HG03064 (cell line): ENCODE measurements around the gene ANGPTL2.

Experiments used
- ATAC-seq: cut with Tn5 transposase; IDR thresholded peaks from one replicate; pipeline ENCODE4 v1.9.1; 2021; ENCODE audit warnings: low read depth; ENCODE audit not compliant: unreplicated experiment

ANGPTL2 gene

DNA sequence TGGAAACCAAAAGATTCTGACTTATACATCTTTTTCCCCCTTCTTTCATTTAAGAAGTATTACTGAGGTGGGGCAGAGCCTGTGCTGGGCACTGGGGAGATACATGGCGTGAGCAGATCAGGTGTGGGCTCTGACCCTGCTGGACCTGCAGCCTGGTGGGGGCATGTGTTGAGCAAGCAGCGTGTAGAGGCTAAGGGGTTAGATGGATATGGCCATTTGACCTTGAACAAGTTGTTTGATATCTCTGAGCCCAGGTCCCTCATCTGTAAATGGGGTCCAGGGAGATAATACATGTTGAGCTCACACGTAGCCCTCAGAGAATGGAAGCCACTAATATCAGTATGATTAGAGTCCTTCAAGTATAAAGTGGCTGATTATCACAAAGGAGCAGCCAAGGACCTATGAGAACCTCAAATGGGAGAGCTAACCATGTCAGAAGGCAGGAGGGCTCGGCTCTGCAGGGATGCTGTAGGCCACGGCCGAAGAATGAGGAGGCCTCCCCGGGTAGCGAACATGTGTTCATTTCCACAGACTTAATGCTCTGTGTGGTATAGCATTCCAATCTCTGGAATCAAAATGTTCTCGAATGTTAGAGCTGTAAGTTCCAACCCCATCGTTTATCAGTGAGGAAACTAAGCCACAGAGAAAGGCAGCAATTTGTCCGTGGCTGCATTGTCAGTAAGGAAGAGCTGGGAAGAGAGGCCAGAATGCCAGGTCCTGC is 15.4 kb upstream of the ANGPTL2 start:
- no peak for ATAC-seq

DNA sequence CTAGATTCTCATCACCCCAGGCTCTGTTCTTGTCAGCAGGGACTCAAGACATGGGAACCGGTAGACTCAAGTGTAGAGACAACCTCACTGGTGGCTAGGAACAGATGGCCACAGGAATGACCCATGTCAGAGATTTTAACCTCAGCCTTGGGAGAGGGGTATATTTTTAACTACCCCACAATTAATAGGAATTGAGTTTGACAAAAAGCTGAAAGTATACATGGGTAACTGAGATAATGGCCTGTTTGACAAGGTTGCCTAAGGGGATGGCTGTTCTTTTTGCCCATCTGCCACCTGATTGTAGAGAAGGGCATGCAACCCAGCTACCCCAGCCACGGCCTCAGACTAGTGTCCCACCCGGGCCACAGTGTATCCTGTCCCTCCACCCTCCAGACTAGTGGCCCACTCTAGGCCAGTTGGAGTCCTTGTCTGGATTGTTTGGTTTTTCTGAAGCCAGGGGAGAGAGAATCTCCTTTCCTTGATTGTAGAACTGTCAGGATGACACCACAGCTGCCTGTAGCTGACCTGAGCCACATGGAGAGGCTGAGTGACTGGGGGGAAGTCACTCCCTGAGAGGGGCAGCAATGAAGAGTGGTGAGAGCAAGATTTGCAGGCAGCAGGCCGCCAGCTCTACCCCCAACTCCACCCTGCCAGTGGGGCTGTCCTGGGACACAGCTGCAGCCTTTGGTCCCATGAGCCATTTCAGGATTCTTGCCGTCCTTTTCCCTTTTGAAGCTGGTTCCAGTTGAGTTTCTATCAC is 14.6 kb upstream of the ANGPTL2 start:
- no peak for ATAC-seq

DNA sequence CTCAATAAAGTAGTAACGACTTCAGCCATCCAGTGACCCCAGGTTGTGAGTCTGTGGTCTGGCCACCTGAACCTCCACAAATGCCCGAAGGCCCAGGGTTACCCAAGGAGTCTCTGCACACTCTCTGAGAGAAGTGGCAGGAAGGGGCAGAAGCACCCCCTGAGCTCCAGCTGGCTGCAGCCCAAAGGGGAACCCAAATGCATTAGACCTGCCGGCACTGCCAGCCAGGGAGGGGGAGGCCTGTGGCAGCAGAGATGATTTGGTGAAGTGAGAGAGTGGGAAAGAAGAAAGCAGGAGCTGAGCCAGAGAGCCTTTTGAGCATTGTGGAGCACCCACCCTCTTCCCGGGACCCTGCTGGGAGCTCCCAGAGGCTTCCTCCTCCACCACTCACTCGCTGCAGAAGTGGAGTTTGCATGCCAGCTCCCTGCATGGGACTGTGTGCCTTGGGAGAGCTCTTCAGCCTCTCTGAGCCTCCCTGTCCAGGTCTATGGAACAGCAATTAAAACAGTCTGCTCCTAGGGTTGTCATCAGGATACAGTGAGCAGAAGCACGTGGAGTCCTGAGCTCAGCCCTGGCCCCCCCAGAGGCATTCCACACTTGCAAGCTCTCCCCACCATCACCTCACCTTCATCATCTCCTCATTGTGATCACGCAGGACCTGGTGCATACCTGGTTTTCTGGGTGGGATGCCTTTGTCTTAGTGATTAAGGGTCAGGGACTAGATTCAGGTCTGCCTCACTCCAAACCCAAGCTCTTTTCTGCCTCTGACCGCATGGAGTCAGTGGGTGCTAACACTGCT is 13.8 kb upstream of the ANGPTL2 start:
- ATAC-seq: no peak

DNA sequence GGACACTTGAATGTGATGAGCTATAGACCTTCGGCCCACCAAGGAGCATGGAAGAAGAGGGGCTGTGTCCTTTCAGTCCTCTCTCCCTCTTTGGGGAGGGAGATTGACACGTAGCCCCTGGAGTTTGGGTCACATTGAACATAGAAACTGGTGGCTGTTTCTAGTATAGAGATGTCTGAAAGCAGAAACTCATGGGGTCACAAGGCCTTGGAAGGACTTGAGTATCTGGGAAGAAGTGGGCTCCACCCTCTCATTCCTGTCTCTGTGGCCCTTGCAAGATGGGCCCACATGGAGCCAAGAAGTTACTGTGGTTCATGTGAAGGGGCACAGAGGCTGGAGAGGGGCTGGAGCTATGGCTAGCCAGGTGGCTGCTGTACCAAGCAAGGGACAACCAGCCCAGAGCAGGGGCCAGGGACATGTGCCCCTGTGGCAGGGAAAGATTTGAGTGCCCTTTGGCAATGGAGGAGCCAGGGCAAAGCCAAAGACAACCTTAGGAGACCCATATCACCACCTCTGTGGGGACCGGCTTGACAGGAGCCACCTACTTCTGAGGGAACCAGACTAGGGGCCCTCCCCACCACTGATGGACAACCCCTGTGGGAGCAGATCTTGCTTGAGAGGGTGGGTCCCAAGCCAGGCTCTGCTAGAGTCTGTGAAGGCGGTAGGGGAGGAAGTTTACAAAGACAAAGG is 12.8 kb upstream of the ANGPTL2 start:
- ATAC-seq: no peak

DNA sequence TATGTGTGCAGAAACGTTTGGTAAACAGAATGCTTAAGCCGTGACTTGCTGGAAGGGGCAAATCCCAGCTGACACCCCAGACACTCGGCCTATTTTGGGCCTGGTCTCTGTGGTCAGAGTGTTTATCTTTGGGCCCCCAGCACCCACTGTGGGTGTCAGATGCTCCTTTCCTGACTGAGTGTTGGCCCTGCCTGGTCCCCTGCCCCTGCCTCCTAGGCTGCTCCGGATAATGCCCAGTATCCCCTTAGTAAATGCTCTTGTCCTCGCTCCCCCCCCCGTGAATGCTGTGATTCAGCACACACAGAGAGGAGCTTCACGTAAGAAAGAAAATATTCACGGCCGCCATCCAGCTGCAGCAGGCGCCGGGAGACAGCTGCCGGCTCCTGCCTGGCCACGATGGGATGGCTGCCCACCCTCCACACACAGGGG is 11.3 kb upstream of the ANGPTL2 start:
- ATAC-seq: no peak

DNA sequence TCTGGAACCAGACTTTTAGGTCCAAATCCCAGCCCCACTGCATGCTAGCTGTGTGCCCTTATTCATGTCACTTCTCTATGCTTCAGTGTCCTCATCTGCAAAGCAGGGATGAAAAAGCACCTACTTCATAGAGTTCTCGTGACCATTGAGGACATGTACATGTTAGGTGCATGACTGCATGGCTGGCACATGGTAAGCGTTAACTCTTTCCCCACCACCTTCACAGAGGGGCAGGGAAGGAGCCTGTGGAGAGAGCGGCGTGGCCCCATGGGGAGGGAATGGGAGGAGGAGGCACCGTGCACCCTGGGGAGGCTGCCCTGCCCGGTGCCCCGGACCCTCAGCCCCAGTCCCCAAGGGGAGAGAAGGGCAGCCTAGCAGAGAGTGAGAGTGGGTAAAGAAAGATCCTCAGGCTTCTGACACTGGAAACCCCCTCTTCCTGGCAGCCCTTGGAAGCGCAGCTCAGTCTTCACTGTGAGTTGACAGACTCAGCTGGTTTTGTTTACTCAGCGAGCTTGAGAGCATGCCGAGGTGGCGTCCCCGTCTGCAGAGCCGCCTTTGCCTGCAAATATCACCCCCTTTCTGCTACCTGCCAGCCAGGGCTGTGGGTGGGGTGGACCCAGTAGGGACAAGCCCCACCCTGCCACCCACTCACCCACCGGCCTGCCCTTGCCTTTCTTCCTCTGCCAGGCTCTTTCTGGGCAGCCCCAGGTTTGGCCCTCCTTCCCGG is 10.6 kb upstream of the ANGPTL2 start:
- no peak for ATAC-seq

DNA sequence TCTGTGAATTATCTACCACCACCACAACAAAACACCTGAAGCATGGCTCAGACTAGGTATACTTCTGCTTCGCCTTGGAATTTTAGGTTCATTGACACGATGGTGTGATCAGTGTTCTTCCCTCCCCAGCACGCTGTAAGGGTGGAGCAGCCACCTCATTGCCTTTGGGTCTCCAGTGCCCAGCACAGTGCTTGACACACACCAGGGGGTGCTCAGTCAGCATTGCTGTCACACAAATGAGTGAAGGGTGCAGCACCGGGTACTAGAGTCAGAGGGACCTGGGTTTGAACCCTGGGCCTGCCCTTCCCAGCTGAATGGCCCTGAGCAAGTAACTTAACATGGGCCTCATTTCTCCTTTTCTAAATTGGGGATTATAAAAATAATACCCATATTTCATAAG is 9.9 kb upstream of the ANGPTL2 start:
- ATAC-seq: no peak

DNA sequence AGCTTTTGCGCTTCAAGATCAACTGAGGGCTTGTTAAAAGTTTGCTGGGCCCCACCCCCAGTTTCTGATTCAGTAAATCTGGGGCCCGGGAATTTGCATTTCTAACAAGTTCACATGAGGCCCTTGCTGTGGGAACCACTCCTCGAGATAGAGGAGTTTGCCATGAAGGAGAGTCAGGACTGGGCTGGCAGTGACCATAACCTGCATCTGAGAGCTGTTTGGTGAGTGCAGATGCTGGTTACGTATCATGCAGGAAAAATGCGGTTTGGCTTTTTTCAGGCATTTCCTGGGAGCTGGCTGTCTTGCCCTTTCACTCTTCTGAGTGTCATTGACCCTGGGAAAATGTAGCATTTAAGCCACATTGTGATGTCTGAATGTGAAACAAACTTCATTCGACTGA is 9.4 kb upstream of the ANGPTL2 start:
- ATAC-seq: no peak

DNA sequence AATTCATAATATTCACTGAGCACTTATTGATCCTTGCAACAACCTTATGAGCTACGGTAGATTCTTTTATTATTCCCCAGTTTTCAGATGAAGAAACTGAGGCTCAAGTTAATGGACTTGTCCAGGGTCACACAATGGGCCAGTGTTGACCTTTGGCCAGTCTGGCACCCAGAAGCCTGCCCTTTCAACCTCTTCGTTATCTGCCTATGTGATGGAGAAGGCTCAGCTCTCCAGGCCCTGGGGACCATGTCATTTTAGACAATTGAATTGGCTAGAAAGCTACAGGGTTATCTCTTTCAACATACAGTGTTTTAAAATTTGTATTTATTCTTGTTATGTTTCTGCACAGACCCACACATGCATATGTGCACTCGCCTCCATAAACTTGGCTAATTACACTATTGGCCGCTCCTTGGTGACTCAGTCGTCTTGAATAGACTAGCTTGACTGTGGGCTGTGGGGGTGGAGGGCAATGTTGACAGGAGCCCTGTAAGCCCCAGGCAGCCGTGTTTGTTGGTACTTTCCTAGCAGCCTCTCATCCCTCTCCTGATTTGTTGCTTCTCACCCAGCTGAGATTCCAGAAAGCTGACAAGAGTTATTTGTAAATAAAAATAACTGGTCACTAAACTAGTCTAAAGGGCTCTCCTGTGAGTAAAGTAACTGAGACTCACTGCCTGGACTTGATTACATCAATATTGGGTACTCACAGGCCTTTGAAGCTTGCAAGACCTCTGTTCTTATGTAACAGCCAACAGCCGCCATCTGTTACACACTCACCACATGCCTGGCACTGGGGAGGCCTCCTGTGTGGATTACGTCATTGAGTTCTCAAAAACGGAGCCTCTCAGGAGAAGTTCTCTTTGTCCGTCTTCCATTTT is 8.5 kb upstream of the ANGPTL2 start:
- ATAC-seq: no peak

DNA sequence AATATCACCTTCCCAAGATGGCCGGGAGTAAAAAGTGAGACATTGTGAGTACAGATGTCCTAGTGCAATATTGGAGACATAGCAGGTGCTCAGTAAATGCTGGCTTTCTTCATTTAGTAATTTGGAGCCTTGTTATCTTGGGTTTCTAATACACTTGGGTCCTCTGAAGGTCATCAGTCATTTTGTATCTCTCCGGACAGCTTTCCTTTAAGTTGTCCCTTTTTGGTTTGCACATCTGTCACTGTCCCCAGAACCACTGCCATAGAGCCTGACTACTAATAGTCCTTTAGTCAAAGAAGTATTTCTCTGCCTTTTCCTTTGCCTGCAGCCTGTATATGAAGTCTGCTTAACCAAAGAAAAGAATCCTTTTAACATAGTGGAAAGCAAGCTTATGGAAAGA is 7.8 kb upstream of the ANGPTL2 start:
- ATAC-seq: no peak

DNA sequence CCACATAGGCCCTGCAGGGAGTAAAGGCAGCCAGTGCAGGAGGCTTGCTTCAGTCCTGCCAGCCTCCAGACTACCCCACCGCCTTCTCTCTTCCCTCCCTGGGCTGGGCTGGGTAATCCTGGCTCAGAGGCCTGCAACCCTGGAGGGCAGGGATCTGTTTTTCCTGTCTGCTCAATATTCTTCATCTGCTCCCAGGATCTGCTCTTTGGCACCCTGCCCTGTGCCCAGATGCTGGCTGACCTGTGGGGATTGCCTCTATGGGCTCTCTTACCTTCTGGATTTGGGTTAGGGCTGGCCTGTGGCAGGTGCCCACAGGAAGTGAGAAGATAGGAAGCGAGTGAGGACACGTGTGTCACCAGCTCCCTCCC is 7.3 kb upstream of the ANGPTL2 start:
- ATAC-seq: no peak

DNA sequence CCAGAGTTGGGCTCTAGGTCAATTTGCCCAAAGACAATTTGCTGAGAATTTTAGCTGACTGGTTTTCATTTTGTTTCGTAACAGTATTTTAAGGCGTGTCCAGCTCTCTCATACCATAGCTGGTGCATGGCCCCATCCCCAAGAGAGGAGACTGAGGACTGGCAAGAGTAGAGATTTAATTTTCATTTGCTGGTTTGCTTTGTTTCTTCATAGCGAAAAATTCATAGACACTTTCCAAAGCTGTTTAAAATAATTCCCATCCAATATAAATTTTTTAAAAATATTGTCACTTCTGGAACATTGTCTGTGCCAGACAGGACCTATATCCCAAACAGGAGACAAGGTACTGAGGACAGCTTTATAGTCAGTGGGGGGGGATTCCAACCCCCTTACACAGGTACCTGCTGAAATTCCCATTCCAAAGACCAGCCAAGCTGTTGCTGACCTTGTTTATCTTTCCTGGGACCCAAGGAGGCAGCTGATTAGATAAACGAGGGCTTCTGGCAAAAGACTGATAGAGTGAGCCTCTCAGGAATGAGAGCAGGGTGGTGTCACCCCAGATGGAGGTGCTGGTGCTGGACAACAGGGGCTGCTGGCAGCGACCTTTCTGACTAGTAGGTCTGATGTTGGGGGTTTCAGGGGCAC is 6.8 kb upstream of the ANGPTL2 start:
- no peak for ATAC-seq

DNA sequence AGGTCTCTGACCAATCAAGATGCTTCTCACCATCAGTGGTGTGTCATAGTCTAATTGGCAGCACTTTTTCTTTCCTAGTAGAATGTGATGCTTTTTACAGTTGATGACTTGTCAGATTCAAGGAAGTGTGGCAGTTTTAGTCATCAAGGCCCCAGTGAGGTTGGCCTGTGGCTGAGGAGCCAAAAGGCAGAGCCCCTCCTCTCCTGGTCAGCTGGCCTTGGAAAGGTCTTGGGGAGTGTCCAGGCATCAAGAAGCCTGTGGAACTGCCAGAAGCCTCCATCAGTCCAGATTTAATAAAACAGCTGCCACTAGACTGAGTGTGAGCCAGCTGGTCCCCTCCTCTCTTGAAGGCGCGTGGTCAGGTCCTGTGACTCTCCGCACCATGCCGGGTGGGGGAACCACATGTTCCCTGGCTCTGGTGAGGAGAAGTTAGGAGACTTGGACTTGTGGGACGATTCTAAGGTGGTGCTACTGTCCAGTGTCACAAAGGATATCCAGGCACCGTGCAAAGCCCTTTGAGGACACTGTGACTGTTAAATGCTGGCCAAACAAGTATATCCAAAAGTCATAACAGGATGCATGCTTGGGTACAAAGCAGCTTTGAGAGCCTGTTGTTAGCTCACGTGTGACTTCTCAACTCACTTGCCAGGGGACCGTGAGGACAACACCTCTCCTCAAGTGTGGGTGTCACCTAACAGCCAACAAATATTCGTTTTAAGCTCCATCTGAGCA is 6.1 kb upstream of the ANGPTL2 start:
- no peak for ATAC-seq

DNA sequence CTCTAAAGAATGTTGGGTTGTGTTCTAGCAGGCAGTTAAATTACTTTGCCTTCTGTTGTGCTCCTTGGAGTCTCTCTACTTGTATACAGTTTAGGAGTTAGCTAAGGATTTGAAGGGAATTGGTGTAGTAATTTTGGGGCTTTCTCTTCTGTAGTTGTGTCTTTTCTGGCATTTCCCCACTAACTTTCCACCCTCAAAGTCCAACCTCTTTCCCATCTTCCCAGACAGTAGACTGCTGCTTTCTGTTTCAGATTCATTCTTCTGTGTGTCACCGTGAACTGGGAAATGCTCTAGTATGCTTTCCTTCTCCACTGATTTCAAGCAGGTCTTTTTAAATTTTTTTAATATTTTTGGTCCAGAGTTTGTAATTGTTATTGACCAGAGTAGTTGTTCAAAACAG is 4.5 kb upstream of the ANGPTL2 start:
- no peak for ATAC-seq

DNA sequence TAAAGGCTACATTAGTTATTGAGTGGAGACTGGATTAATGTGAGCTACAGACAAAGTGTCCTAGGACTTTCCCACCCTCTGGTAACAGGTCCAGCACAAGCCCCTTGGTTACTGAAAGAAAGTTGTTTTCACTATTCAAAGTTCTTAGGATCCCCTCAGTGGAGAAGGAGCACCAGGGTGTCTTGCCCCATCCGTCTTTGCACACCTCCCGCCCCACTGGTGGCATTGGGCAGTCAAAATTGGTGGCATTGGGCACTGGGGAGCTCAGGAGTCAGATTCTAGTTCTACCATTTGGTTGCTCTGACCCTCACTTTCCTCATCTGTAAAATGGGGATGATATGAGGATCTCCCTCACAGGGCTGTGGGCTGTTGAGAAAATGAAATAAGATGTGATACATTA is 2.4 kb upstream of the ANGPTL2 start:
- no peak for ATAC-seq

DNA sequence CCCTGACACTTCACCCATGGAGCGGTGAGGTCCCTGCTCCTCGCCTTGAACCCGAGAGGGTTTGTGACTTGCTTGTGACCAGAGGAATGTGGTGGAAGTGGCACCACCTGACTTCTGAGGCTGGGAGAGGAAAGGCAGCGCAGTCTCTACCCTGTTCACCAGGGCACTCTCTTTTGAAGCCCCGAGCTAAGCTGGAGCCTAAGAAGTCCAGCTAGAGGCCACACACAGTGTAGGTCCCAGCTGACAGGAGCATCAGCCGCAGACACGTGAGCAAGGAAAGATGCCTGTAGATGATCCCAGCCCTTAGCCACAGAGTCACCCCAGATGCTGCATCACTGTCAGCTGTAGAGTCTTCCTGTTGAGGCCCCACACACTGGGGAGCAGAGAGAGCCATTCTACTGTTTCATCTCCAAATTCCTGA is 1.7 kb upstream of the ANGPTL2 start:
- ATAC-seq: no peak

DNA sequence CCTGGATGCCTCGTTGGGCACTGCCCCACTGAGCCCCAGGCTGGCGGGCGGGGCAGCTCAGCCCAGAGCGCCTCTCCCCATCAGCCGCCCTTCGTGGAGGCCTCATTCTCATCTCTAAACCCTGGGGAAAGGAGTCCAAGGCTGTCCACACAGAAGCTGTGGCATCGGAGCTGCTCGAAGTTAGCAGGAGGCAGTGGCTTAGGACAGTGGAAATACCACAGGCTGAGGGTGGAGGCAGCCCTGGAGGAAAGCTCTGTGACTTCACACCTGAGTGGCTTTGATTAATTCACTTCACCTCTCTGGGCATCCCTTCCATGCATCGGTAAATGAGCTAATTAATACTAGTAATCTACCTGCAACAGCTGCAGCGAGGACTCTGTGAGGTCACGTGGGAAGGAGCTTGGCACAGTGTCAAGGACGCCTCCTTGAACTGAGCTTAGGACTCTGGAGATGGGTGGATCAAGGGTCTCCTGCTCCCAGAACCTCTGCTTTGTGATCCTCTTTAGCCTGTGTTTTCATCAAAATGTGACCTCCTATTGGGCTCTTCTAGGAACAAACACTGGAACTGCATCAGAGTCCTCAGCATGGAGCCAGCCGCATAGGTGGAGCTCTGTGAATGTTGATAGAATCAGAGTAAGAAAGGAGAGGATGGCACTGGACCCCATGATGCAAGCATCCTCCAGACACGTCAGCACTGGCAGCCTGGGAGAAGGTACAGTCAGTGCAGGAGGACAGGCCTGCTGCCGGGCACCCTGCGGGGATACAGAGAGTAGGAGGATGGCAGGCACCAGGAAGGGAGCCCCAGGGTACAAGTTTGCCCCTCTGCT is 842 bp upstream of the ANGPTL2 start:
- ATAC-seq: no peak
